Fibroblast of lung (primary cell): Measurements from ENCODE around the gene SESN1.

Experiments used
- CTCF ChIP-seq, 2 donors: IDR thresholded peaks in 1 of 2; conservative IDR thresholded peaks in 1 of 2; 1 replicate in 1 of 2; 2 replicates in 1 of 2; pipeline ENCODE4 v1.5.1; 2011 to 2012; ENCODE audit warnings: low read length in 2 of 2, control low read depth in 1 of 2, inconsistent platforms in 1 of 2, low read depth in 1 of 2, mild to moderate bottlenecking in 1 of 2
- EZH2 ChIP-seq: IDR thresholded peaks from 2 replicates; pipeline ENCODE4 v1.5.1; 2012; ENCODE audit warnings: low read length, control low read depth, mild to moderate bottlenecking; ENCODE audit errors: missing control alignments

GRCh38 chr6:109124219-109124618 lies 29.6 kb upstream of the SESN1 start:
- TF ChIP-seq CTCF (conservative IDR thresholded peaks at IDR 0.05 in 1 of 2, IDR thresholded peaks at IDR 0.05 in 1 of 2; ENCODE audit: low read depth in 1 of 2, low read length in 2 of 2): no peak
- no peak for TF ChIP-seq EZH2
